HepG2 (cell line): ENCODE measurements around the gene DCAF16. TPM values are rescaled to one million over a fixed set of nuclear protein-coding genes. Genes with fewer than 3 reads are reported as not detected.

Experiments used
- BHLHE40 ChIP-seq: IDR thresholded peaks from 2 replicates; pipeline ENCODE4 v1.6.1; 2011; ENCODE audit warnings: low read length, improper control_type of control experiment
- GLI4 ChIP-seq: sonication (generic); formaldehyde crosslinking; IDR thresholded peaks from 2 replicates; pipeline ENCODE4 v1.5.1; 2020; ENCODE audit warnings: missing genetic modification reagents, mild to moderate bottlenecking, moderate library complexity, borderline replicate concordance
- MAX ChIP-seq: IDR thresholded peaks from 2 replicates; pipeline ENCODE4 v1.6.1; 2012; ENCODE audit warnings: inconsistent platforms
- MTF2 ChIP-seq: sonication (generic); formaldehyde crosslinking; IDR thresholded peaks from 2 replicates; pipeline ENCODE4 v1.5.0; 2020; ENCODE audit warnings: missing genetic modification reagents, borderline replicate concordance
- NONO ChIP-seq, 2 experiments: fragments of 450-650 bp in 1 of 2; sonication (generic) in 1 of 2; formaldehyde crosslinking in 1 of 2; IDR thresholded peaks in 1 of 2; conservative IDR thresholded peaks in 1 of 2; 2 replicates each; pipeline versions ENCODE4 v1.6.1 to v1.8.0; 2017 to 2022; ENCODE audit warnings: mild to moderate bottlenecking in 1 of 2, missing genetic modification reagents in 1 of 2, moderate library complexity in 1 of 2
- NR1H2 ChIP-seq: sonication (generic); formaldehyde crosslinking; IDR thresholded peaks from 2 replicates; pipeline ENCODE4 v1.8.1; 2022; ENCODE audit warnings: low read depth, missing genetic modification reagents, borderline replicate concordance
- RBAK ChIP-seq: sonication (generic); formaldehyde crosslinking; IDR thresholded peaks from 2 replicates; pipeline ENCODE4 v1.5.1; 2020; ENCODE audit warnings: mild to moderate bottlenecking, missing genetic modification reagents
- REL ChIP-seq: sonication (generic); formaldehyde crosslinking; conservative IDR thresholded peaks from 2 replicates; pipeline ENCODE4 v1.8.0; 2022; ENCODE audit warnings: mild to moderate bottlenecking, missing genetic modification reagents, moderate library complexity
- RNF2 ChIP-seq: fragments of 450-650 bp; conservative IDR thresholded peaks from 2 replicates; pipeline ENCODE4 v1.6.1; 2016; ENCODE audit warnings: low read depth
- ZFP37 ChIP-seq: sonication (generic); formaldehyde crosslinking; IDR thresholded peaks from 2 replicates; pipeline ENCODE4 v1.4.0; 2020; ENCODE audit warnings: missing genetic modification reagents, borderline replicate concordance
- ZNF318 ChIP-seq: sonication (generic); formaldehyde crosslinking; IDR thresholded peaks from 2 replicates; pipeline ENCODE4 v1.4.0; 2020; ENCODE audit warnings: mild to moderate bottlenecking, missing genetic modification reagents
- ZNF468 ChIP-seq: sonication (generic); formaldehyde crosslinking; IDR thresholded peaks from 2 replicates; pipeline ENCODE4 v1.8.0; 2022; ENCODE audit warnings: mild to moderate bottlenecking, moderate library complexity, missing genetic modification reagents
- polyA plus RNA-seq, 8 experiments: library from polyadenylated mRNA; depleted of rRNA in 3 of 8; stranded (reverse) in 7 of 8; unstranded in 1 of 8; fragments of >200 nt; fragmentation: Illumina TruSeq in 4 of 8; extraction: Trizol in 4 of 8; gene quantifications; 2 replicates each; pipeline versions ENCODE4 v1.2.1 to v1.2.3, GENCODE V29; 2011 to 2016; ENCODE audit warnings: low read depth in 4 of 8, missing spikeins in 1 of 8, mixed read lengths in 1 of 8; ENCODE audit not compliant: insufficient read depth in 1 of 8
- total RNA-seq, 5 experiments: library from RNA; depleted of rRNA; stranded (reverse); fragments of >200 nt; fragmentation: Illumina TruSeq; extraction: Trizol; gene quantifications; 2 replicates each; pipeline ENCODE4 v1.2.3, GENCODE V29; 2016; ENCODE audit warnings: low read depth in 1 of 5

The DCAF16 gene
- total and polyA plus RNA-seq, 2 of the 13 experiments (the other 11 are each of a cell fraction or from before 2014, with no cell fraction given): 37.5 to 41.9 TPM

- peak; percentile 38; the same call in 1 of the 2 replicates for TF ChIP-seq MTF2 (CRISPR knock-in tag)
- TF ChIP-seq ZNF318: no peak
- TF ChIP-seq NONO (IDR thresholded peaks at IDR 0.05): no peak
- 0 out of 2 replicates have a peak, but pooled peaks have one; percentile 25 for TF ChIP-seq NONO (CRISPR knock-in tag; conservative IDR thresholded peaks at IDR 0.05)
- TF ChIP-seq NR1H2 (CRISPR knock-in tag): peak; percentile 56; the same call in 1 of the 2 replicates
- peak; percentile 62 for TF ChIP-seq MAX
- TF ChIP-seq BHLHE40: peak; percentile 68
- TF ChIP-seq ZNF468 (CRISPR knock-in tag): 0 out of 2 replicates have a peak, but pooled peaks have one; percentile 29
- no peak for TF ChIP-seq RBAK (CRISPR knock-in tag)
- 0 out of 2 replicates have a peak, but pooled peaks have one; percentile 53 for TF ChIP-seq RNF2
- TF ChIP-seq GLI4 (CRISPR knock-in tag): 0 out of 2 replicates have a peak, but pooled peaks have one; percentile 31
- TF ChIP-seq REL (CRISPR knock-in tag): 0 out of 2 replicates have a peak, but pooled peaks have one; percentile 51
- TF ChIP-seq ZFP37 (CRISPR knock-in tag): no peak
These were observed 29.0 kb downstream of the DCAF16 start, which contains the start of gene FAM184B (continued) for GRCh38 chr4:17781300-17782287.
